ENCODE data around the gene GET4. TPM values are rescaled to one million over a fixed set of nuclear protein-coding genes. Genes with fewer than 3 reads are reported as not detected.

Gene GET4
- polyA plus RNA-seq, 1 of the 3 experiments (the other 2 are of a cell fraction): 63.1 TPM

DNA sequence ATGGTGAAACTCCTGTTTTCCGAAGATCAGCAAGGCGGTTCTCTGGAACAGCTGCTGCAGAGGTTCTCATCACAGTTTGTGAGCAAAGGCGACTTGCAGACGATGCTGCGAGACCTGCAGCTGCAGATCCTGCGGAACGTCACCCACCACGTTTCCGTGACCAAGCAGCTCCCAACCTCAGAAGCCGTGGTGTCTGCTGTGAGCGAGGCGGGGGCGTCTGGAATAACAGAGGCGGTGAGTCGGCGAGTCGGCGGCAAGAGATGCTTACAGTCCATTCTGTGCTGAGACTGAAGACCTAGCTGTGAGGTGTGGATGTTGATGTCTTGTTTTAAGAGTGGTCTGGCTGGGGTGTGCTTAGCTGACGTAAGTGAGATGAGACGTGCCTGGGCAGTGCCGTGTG lies 16.2 kb upstream of the GET4 start:
- Histone ChIP-seq H3K4me3 (ENCODE audit: low read depth in 2 of 2, low read length in 1 of 2) (no peak overlapping the region), H3K9me2 (no peaks in the 10 kb centered on the region), H3F3A (replicated peaks; ENCODE audit: insufficient read depth) (no peaks in the 10 kb centered on the region), H3K9ac (no peak overlapping the region), H3K27ac (ENCODE audit: low read depth in 2 of 2, low read length in 1 of 2) (no peak overlapping the region), H4K20me1 (ENCODE audit: insufficient read depth) (no peaks in the 10 kb centered on the region), H3K36me3 (replicated peaks in 1 of 2; ENCODE audit: control insufficient read depth in 1 of 2, insufficient read depth in 2 of 2, low read length in 1 of 2) (peaks cover 65 to 77% of the 10 kb centered on the region in 2 experiments), H3K79me2 (ENCODE audit: insufficient read depth) (peaks cover 5% of the 10 kb centered on the region; the same call in 1 of the 2 replicates), H3K27me3 (ENCODE audit: insufficient read depth) (no peaks in the 10 kb centered on the region), H3K4me1 (ENCODE audit: control insufficient read depth in 1 of 2, insufficient read depth in 2 of 2, low read depth in 1 of 2, low read length in 1 of 2) (peaks cover 0 to 19% of the 10 kb centered on the region in 2 experiments; a peak in 1 of 4 replicates), H3K9me3 (no peaks in the 10 kb centered on the region), H2AFZ (ENCODE audit: low read depth) (no peak overlapping the region), H3K4me2 (no peak overlapping the region)
- TF ChIP-seq, protein P1, sequence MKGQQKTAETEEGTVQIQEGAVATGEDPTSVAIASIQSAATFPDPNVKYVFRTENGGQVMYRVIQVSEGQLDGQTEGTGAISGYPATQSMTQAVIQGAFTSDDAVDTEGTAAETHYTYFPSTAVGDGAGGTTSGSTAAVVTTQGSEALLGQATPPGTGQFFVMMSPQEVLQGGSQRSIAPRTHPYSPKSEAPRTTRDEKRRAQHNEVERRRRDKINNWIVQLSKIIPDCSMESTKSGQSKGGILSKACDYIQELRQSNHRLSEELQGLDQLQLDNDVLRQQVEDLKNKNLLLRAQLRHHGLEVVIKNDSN (IDR thresholded peaks at IDR 0.05; ENCODE audit: borderline replicate concordance, low read depth): no peak
- TF ChIP-seq EZH2phosphoT487 (IDR thresholded peaks at IDR 0.05; ENCODE audit: borderline replicate concordance, low read depth): no peak
- TF ChIP-seq, protein P2, sequence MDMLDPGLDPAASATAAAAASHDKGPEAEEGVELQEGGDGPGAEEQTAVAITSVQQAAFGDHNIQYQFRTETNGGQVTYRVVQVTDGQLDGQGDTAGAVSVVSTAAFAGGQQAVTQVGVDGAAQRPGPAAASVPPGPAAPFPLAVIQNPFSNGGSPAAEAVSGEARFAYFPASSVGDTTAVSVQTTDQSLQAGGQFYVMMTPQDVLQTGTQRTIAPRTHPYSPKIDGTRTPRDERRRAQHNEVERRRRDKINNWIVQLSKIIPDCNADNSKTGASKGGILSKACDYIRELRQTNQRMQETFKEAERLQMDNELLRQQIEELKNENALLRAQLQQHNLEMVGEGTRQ (IDR thresholded peaks at IDR 0.05; ENCODE audit: borderline replicate concordance, low read depth, low read length): no peak
- no peak for TF ChIP-seq GABPA (IDR thresholded peaks at IDR 0.05; ENCODE audit: low read depth)
- TF ChIP-seq, protein P3, sequence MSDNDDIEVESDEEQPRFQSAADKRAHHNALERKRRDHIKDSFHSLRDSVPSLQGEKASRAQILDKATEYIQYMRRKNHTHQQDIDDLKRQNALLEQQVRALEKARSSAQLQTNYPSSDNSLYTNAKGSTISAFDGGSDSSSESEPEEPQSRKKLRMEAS (IDR thresholded peaks at IDR 0.05; ENCODE audit: low read depth): no peak
- TF ChIP-seq NRF1 (IDR thresholded peaks at IDR 0.05; ENCODE audit: low read depth, low read length): no peak
- TF ChIP-seq MEF2A (IDR thresholded peaks at IDR 0.05; ENCODE audit: borderline replicate concordance, low read depth): no peak
- no peak for TF ChIP-seq CHD2 (IDR thresholded peaks at IDR 0.05; ENCODE audit: low read length, partially characterized antibody)
- TF ChIP-seq, protein P4, sequence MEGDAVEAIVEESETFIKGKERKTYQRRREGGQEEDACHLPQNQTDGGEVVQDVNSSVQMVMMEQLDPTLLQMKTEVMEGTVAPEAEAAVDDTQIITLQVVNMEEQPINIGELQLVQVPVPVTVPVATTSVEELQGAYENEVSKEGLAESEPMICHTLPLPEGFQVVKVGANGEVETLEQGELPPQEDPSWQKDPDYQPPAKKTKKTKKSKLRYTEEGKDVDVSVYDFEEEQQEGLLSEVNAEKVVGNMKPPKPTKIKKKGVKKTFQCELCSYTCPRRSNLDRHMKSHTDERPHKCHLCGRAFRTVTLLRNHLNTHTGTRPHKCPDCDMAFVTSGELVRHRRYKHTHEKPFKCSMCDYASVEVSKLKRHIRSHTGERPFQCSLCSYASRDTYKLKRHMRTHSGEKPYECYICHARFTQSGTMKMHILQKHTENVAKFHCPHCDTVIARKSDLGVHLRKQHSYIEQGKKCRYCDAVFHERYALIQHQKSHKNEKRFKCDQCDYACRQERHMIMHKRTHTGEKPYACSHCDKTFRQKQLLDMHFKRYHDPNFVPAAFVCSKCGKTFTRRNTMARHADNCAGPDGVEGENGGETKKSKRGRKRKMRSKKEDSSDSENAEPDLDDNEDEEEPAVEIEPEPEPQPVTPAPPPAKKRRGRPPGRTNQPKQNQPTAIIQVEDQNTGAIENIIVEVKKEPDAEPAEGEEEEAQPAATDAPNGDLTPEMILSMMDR (IDR thresholded peaks at IDR 0.05): no peak
- TF ChIP-seq JUND (IDR thresholded peaks at IDR 0.05): no peak
- no peak for TF ChIP-seq POLR2AphosphoS5 (IDR thresholded peaks at IDR 0.05; ENCODE audit: low read depth, low read length)
- TF ChIP-seq RCOR1 (IDR thresholded peaks at IDR 0.05; ENCODE audit: low read length): no peak
- TF ChIP-seq, protein P5, sequence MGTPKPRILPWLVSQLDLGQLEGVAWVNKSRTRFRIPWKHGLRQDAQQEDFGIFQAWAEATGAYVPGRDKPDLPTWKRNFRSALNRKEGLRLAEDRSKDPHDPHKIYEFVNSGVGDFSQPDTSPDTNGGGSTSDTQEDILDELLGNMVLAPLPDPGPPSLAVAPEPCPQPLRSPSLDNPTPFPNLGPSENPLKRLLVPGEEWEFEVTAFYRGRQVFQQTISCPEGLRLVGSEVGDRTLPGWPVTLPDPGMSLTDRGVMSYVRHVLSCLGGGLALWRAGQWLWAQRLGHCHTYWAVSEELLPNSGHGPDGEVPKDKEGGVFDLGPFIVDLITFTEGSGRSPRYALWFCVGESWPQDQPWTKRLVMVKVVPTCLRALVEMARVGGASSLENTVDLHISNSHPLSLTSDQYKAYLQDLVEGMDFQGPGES (IDR thresholded peaks at IDR 0.05; ENCODE audit: low read depth, low read length): no peak
- POLR2A ChIA-PET: no interaction called here
- DNase-seq: no peak
- CTCF ChIA-PET: interaction anchor here (1.6 to 14.6 kb wide), 2 partner anchors 12 to 74 kb away, joined by 10 to 123 read pairs; no protein-coding TSS in a partner anchor
- 95% methylated on average over 21 of the region's 21 CpGs for WGBS (ENCODE audit: low lambda C conversion rate)
